OCI-LY7 (cell line): ENCODE measurements around the gene HBA2. TPM values are rescaled to one million over a fixed set of nuclear protein-coding genes. Genes with fewer than 3 reads are reported as not detected.
"Not testable (repeated sequence)": the region's sequence is repeated elsewhere in the genome, so short reads cannot be mapped to it uniquely, and the experiment has no call there.

Experiments
- BruUV-seq: library from RNA; stranded (reverse); fragments of 400-500 nt; replicated peaks from 2 replicates; lab custom pipeline; 2021; lab: Mats Ljungman, UMichigan
- CTCF ChIA-PET: fragments of 300-600 bp; sonication (Branson Sonifier 250); formaldehyde crosslinking; loops from one replicate; lab custom pipeline; 2022; ENCODE audit warnings: antibody characterized with exemption; ENCODE audit not compliant: unreplicated experiment; lab: Charles Lee
- POLR2A ChIA-PET: fragments of 300-600 bp; sonication (Branson Sonifier 250); formaldehyde crosslinking; loops from one replicate; lab custom pipeline; 2022; ENCODE audit warnings: antibody characterized with exemption; lab: Charles Lee
- DNase-seq: peaks from one replicate; pipeline ENCODE4 v3.0.0-alpha.2; 2015; ENCODE audit warnings: low spot score
- H2AFZ ChIP-seq: fragments of 200-600 bp; sonication (generic), shearing (Covaris generic); 2 replicates; pipeline ENCODE4 v1.6.1; 2014; ENCODE audit warnings: mild to moderate bottlenecking, antibody characterized with exemption, low read length, moderate library complexity
- H3K27ac ChIP-seq: fragments of 200-600 bp; sonication (generic); 2 replicates; pipeline ENCODE4 v1.5.1; 2014; ENCODE audit warnings: mixed run types, low read depth, mild to moderate bottlenecking, moderate library complexity, low read length, inconsistent platforms; ENCODE audit not compliant: poor library complexity, severe bottlenecking
- H3K36me3 ChIP-seq: fragments of 200-600 bp; sonication (generic); 2 replicates; pipeline ENCODE4 v1.6.1; 2014; ENCODE audit warnings: mild to moderate bottlenecking, antibody characterized with exemption, low read length, moderate library complexity, mixed read lengths; ENCODE audit not compliant: insufficient read depth
- H3K4me1 ChIP-seq: fragments of 200-600 bp; sonication (generic); 2 replicates; pipeline ENCODE4 v1.5.1; 2014; ENCODE audit warnings: mild to moderate bottlenecking, low read length; ENCODE audit not compliant: insufficient read depth, poor library complexity, severe bottlenecking
- H3K4me2 ChIP-seq: fragments of 200-600 bp; sonication (generic); 2 replicates; pipeline ENCODE4 v1.6.1; 2014; ENCODE audit warnings: mild to moderate bottlenecking, low read length
- H3K4me3 ChIP-seq: fragments of 200-600 bp; sonication (generic); 2 replicates; pipeline ENCODE4 v1.5.1; 2014; ENCODE audit warnings: mild to moderate bottlenecking, low read depth, low read length; ENCODE audit not compliant: poor library complexity, severe bottlenecking
- H3K79me2 ChIP-seq: fragments of 200-600 bp; sonication (generic); 2 replicates; pipeline ENCODE4 v1.6.1; 2016; ENCODE audit warnings: low read depth, mild to moderate bottlenecking, low read length, moderate library complexity, mixed read lengths; ENCODE audit not compliant: insufficient read depth
- H3K9me2 ChIP-seq: fragments of 200-600 bp; sonication (generic); 2 replicates; pipeline ENCODE4 v1.6.1; 2016; ENCODE audit warnings: mild to moderate bottlenecking, low read length, mixed read lengths; ENCODE audit not compliant: insufficient read depth
- H3K9me3 ChIP-seq: fragments of 200-600 bp; sonication (generic); 2 replicates; pipeline ENCODE4 v1.6.1; 2014; ENCODE audit warnings: mild to moderate bottlenecking, mixed run types, low read length, mixed read lengths
- H4K20me1 ChIP-seq: fragments of 200-600 bp; sonication (generic); 2 replicates; pipeline ENCODE4 v1.6.1; 2014; ENCODE audit warnings: mild to moderate bottlenecking, antibody characterized with exemption, low read length, moderate library complexity, mixed read lengths; ENCODE audit not compliant: insufficient read depth
- CTCF ChIP-seq: fragments of 200-600 bp; sonication (generic); conservative IDR thresholded peaks from 2 replicates; pipeline ENCODE4 v1.5.1; 2014; ENCODE audit warnings: mild to moderate bottlenecking, antibody characterized with exemption, low read length, moderate library complexity, mixed read lengths
- EZH2phosphoT487 ChIP-seq: fragments of 200-600 bp; sonication (generic); IDR thresholded peaks from 2 replicates; pipeline ENCODE4 v1.6.1; 2018; ENCODE audit warnings: low read depth, borderline replicate concordance, mild to moderate bottlenecking, mixed run types, antibody characterized with exemption, low read length, moderate library complexity, mixed read lengths
- intact Hi-C: fragments of 100-400 bp; cut with micrococcal nuclease; formaldehyde crosslinking; loops from one replicate; pipeline ENCODE4 v1.10.0; 2022; ENCODE audit not compliant: unreplicated experiment
- total RNA-seq, 2 experiments: library from RNA; depleted of rRNA in 1 of 2; stranded (reverse); fragments of >200 nt in 1 of 2; shearing (Covaris generic) in 1 of 2; gene quantifications; 2 replicates each; pipeline ENCODE4 v1.2.3, GENCODE V29; 2014 to 2022

Gene HBA2
- total RNA-seq, 2 experiments from 2014 or later = not detected

- no peaks in the 10 kb centered on the region for H3K9me3 ChIP-seq
- H3K4me2 ChIP-seq = no peak overlapping the region
- intact Hi-C loops = no loop called here
- H2AFZ ChIP-seq = no peak overlapping the region
- POLR2A ChIA-PET = no interaction called here
- no peaks in the 10 kb centered on the region for H3K4me1 ChIP-seq
- H3K9me2 ChIP-seq = no peaks in the 10 kb centered on the region
- DNase-seq = no peak
- CTCF ChIA-PET = no interaction called here
- no peak overlapping the region for H3K4me3 ChIP-seq
- TF ChIP-seq EZH2phosphoT487 (no peak), CTCF (no peak)
- no peak overlapping the region for H3K27ac ChIP-seq
- H4K20me1 ChIP-seq = no peaks in the 10 kb centered on the region
- no TSS peak for BruUV-seq
- H3K79me2 ChIP-seq = no peaks in the 10 kb centered on the region
- no peaks in the 10 kb centered on the region for H3K36me3 ChIP-seq
Measured at GRCh38 chr16:175011-175949, 2.6 kb downstream of the HBA2 start.

GRCh38 chr16:176006-176405 lies 3.3 kb downstream of the HBA2 start:
- H4K20me1 ChIP-seq, intact Hi-C loops, H3K4me1 ChIP-seq, DNase-seq, BruUV-seq, CTCF ChIA-PET, H3K79me2 ChIP-seq, H3K9me2 ChIP-seq, H3K4me3 ChIP-seq, H3K9me3 ChIP-seq, H3K4me2 ChIP-seq, POLR2A ChIA-PET, H3K27ac ChIP-seq, H3K36me3 ChIP-seq, H2AFZ ChIP-seq: not testable (repeated sequence)

DNA sequence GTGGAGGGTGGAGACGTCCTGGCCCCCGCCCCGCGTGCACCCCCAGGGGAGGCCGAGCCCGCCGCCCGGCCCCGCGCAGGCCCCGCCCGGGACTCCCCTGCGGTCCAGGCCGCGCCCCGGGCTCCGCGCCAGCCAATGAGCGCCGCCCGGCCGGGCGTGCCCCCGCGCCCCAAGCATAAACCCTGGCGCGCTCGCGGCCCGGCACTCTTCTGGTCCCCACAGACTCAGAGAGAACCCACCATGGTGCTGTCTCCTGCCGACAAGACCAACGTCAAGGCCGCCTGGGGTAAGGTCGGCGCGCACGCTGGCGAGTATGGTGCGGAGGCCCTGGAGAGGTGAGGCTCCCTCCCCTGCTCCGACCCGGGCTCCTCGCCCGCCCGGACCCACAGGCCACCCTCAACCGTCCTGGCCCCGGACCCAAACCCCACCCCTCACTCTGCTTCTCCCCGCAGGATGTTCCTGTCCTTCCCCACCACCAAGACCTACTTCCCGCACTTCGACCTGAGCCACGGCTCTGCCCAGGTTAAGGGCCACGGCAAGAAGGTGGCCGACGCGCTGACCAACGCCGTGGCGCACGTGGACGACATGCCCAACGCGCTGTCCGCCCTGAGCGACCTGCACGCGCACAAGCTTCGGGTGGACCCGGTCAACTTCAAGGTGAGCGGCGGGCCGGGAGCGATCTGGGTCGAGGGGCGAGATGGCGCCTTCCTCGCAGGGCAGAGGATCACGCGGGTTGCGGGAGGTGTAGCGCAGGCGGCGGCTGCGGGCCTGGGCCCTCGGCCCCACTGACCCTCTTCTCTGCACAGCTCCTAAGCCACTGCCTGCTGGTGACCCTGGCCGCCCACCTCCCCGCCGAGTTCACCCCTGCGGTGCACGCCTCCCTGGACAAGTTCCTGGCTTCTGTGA lies 4.1 kb downstream of the HBA2 start, which contains the start of gene HBA1:
TSS of gene HBA1 (plus strand) at position 204 of the 906 bp plus-strand sequence. CDS start at position 241, 37 bp downstream.
- H4K20me1 ChIP-seq, H3K4me1 ChIP-seq, H3K36me3 ChIP-seq, BruUV-seq, DNase-seq, H3K79me2 ChIP-seq, H3K4me2 ChIP-seq, H2AFZ ChIP-seq, intact Hi-C loops, CTCF ChIA-PET, H3K4me3 ChIP-seq, H3K27ac ChIP-seq, H3K9me3 ChIP-seq, POLR2A ChIA-PET, H3K9me2 ChIP-seq: not testable (repeated sequence)
